Gastrocnemius medialis (tissue), 4 donors: ENCODE results near the gene ROR1.

Experiments
- POLR2A ChIP-seq, 2 donors: fragments of 450-650 bp; IDR thresholded peaks; one replicate each; pipeline ENCODE4 v1.6.1; 2017; ENCODE audit warnings: antibody characterized with exemption in 2 of 2, mild to moderate bottlenecking in 2 of 2, moderate library complexity in 2 of 2
- TF ChIP-seq, protein P1 (sequence below), 5 experiments: fragments of 450-650 bp in 3 of 5; fragments of 200-600 bp in 2 of 5; sonication (generic) in 2 of 5; IDR thresholded peaks in 4 of 5; conservative IDR thresholded peaks in 1 of 5; 1 replicate in 4 of 5; 2 replicates in 1 of 5; pipeline ENCODE4 v1.5.1; 2016 to 2019; ENCODE audit warnings: antibody characterized with exemption in 5 of 5, mild to moderate bottlenecking in 3 of 5, moderate library complexity in 3 of 5

DNA sequence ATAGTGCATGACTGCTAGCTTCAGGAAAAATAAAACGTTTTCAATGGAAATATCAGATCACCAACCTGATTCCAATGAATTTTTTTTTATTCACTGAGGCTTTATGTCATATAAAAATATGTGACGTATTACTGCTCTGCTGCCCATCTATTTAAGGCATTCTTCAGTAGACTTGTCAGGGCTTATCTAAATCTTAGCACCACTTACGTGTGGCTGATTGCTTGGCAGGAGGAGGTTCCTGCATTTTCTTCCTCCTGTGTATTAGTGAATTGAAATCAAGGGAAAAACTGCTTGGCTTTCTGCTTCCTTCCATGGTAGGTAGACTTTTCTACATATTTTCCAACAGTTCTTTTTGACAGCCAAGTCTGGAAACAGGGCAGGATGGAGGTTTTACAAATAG lies 80.3 kb downstream of the ROR1 start:
- TF ChIP-seq POLR2A (IDR thresholded peaks at IDR 0.05) = no peak
- TF ChIP-seq, protein P1, sequence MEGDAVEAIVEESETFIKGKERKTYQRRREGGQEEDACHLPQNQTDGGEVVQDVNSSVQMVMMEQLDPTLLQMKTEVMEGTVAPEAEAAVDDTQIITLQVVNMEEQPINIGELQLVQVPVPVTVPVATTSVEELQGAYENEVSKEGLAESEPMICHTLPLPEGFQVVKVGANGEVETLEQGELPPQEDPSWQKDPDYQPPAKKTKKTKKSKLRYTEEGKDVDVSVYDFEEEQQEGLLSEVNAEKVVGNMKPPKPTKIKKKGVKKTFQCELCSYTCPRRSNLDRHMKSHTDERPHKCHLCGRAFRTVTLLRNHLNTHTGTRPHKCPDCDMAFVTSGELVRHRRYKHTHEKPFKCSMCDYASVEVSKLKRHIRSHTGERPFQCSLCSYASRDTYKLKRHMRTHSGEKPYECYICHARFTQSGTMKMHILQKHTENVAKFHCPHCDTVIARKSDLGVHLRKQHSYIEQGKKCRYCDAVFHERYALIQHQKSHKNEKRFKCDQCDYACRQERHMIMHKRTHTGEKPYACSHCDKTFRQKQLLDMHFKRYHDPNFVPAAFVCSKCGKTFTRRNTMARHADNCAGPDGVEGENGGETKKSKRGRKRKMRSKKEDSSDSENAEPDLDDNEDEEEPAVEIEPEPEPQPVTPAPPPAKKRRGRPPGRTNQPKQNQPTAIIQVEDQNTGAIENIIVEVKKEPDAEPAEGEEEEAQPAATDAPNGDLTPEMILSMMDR (IDR thresholded peaks at IDR 0.05 in 4 of 5, conservative IDR thresholded peaks at IDR 0.05 in 1 of 5) = no peak
